NT2/D1 (cell line): Measurements from ENCODE around the gene IQSEC1.

Experiments used
- DNase-seq: peaks from one replicate; pipeline ENCODE4 v3.0.0-alpha.2; 2011; ENCODE audit warnings: low read depth, low spot score
- H3K27me3 ChIP-seq: 2 replicates; pipeline ENCODE4 v1.6.0; 2011; ENCODE audit warnings: mild to moderate bottlenecking; ENCODE audit not compliant: insufficient read length, insufficient read depth
- H3K36me3 ChIP-seq: 2 replicates; pipeline ENCODE4 v1.6.1; 2011; ENCODE audit warnings: mild to moderate bottlenecking, low read length, mixed read lengths; ENCODE audit not compliant: insufficient read depth, insufficient read length
- H3K4me1 ChIP-seq: 2 replicates; pipeline ENCODE4 v1.5.1; 2011; ENCODE audit not compliant: insufficient read depth, insufficient read length
- H3K4me3 ChIP-seq: 2 replicates; pipeline ENCODE4 v1.5.1; 2011; ENCODE audit warnings: low read depth; ENCODE audit not compliant: insufficient read length
- H3K9ac ChIP-seq: 2 replicates; pipeline ENCODE4 v1.6.0; 2011; ENCODE audit warnings: low read depth; ENCODE audit not compliant: insufficient read length
- H3K9me3 ChIP-seq: 2 replicates; pipeline ENCODE4 v1.5.1; 2011; ENCODE audit warnings: mild to moderate bottlenecking, low read length; ENCODE audit not compliant: insufficient read depth
- SUZ12 ChIP-seq: IDR thresholded peaks from 2 replicates; pipeline ENCODE4 v1.6.1; 2011; ENCODE audit not compliant: insufficient read length, insufficient read depth; ENCODE audit errors: extremely low read depth
- YY1 ChIP-seq: IDR thresholded peaks from 2 replicates; pipeline ENCODE4 v1.6.1; 2011; ENCODE audit not compliant: insufficient read length, insufficient read depth
- ZNF274 ChIP-seq: IDR thresholded peaks from 2 replicates; pipeline ENCODE4 v1.6.1; 2011; ENCODE audit warnings: mild to moderate bottlenecking, low read depth, low read length

The IQSEC1 gene

GRCh38 chr3:13064964-13065363, 8.3 kb downstream of the IQSEC1 start:
- TF ChIP-seq ZNF274: no peak
- no peak for TF ChIP-seq SUZ12
- no peak for TF ChIP-seq YY1
- no peaks in the 10 kb centered on the region for H3K36me3 ChIP-seq
- H3K27me3 ChIP-seq: peaks cover 5% of the 10 kb centered on the region
- H3K4me1 ChIP-seq: peaks cover 7% of the 10 kb centered on the region
- DNase-seq: no peak
- no peak overlapping the region for H3K9ac ChIP-seq
- H3K9me3 ChIP-seq: no peaks in the 10 kb centered on the region
- no peak overlapping the region for H3K4me3 ChIP-seq

DNA sequence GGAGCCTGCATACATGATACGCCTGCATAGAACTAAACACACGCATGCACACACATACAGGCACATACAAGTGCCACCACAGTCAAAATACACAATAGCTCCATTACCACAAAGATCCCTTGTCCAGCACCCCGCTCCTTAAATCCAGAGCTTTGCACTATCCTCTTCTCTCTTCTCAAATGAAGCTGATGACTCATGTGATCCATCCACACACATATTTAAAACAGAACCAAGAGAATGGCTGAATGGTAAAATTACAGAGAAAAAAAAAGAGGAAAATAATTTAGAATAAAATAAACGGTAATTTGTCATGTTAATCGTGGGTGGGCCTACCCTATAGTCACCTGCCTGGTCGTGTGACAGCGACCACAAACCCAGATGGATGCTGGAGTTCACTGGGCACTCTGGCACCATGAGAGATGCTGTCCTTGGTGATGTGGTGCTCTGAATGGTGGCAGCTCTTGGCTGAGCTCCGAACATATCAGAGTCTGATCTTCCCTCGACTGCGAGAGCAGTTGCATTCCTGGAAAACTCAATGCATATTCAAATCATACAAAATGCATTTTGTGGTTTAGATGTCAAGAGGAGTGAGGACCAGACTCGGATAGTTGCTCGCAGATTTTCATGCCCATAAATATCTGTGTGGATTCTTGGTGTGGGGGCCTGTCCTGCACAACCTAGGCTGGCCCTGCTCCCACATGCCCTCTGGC, 8.9 kb downstream of the IQSEC1 start:
- H3K9me3 ChIP-seq: no peaks in the 10 kb centered on the region
- H3K36me3 ChIP-seq: no peaks in the 10 kb centered on the region
- H3K9ac ChIP-seq: no peak overlapping the region
- no peak overlapping the region for H3K4me3 ChIP-seq
- TF ChIP-seq YY1 (no peak), ZNF274 (no peak), SUZ12 (no peak)
- peaks cover 4% of the 10 kb centered on the region for H3K27me3 ChIP-seq
- DNase-seq: no peak
- H3K4me1 ChIP-seq: peaks cover 8% of the 10 kb centered on the region

DNA sequence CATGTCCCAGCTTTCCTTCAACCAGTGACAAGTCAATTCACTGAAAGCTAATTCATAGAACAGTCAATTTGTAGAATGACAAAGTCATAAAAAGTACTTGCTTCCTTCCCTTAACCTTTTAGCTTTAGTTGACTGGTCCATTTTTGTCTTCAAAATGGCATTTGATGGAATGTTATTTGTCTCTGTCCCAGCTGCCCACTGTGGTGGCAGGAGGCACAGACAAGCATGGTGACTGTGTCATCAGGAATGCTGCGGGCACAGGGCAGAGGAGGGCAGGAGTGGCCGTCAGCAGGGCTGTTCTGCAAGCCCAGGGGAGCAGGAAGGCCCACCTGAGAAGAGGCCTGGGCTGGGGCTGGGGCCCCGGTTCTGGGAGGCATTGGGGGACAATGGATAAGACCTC, 10.0 kb downstream of the IQSEC1 start:
- peaks cover 15% of the 10 kb centered on the region for H3K4me1 ChIP-seq
- DNase-seq: no peak
- H3K27me3 ChIP-seq: peaks cover 3% of the 10 kb centered on the region
- H3K9ac ChIP-seq: no peak overlapping the region
- H3K9me3 ChIP-seq: no peaks in the 10 kb centered on the region
- no peaks in the 10 kb centered on the region for H3K36me3 ChIP-seq
- no peak overlapping the region for H3K4me3 ChIP-seq
- TF ChIP-seq SUZ12 (no peak), YY1 (no peak), ZNF274 (no peak)

DNA sequence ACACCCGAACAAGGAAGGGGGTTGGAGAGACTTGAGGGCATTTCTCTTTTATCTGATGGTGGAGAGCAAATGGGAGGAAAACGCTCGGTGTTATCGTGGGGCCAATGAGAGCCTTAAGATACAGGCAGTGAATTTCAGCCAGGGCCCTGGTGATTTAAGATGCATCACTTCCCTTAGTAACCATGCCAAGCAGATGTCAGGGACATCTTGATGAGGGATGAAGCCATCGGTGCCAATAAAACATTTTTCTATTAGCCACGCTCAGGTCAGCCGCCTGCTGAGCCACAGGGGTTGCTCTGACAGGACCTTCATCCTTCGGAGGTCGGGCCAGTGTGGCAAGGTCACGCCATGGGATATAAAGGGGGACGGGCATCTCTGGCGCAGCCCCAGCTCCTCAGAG, 10.6 kb downstream of the IQSEC1 start:
- no peak for DNase-seq
- H3K36me3 ChIP-seq: no peaks in the 10 kb centered on the region
- H3K27me3 ChIP-seq: peaks cover 3% of the 10 kb centered on the region
- H3K4me3 ChIP-seq: no peak overlapping the region
- peaks cover 16% of the 10 kb centered on the region for H3K4me1 ChIP-seq
- H3K9ac ChIP-seq: no peak overlapping the region
- H3K9me3 ChIP-seq: no peaks in the 10 kb centered on the region
- TF ChIP-seq YY1 (no peak), ZNF274 (no peak), SUZ12 (no peak)

DNA sequence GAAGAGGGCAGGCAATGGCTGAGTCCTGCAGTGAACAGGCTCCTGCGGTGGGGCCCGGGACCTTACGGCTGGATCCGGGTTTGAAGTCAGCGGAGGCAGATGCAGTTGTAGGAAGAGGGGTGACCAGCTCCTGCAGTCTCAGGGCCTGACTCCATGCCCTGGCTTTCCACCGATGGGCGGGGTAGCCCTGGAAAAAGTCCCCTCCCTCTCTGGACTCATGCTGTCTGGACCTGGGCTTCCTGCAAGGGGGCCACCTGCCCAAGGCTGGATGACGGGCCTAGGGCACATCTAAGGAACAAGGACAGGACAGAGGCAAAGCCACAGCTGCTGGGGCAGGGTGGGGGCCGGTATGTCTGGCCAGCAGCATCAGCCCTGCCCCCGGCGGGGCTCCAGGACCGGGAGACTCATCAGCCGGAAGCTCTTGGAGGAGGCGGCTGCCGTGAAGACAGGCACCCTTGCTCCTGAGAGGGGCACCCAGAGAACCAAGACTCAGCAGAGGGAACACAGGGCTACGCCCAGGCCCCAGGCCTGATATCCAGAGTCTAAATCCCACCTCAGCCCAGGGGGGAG, 12.8 kb downstream of the IQSEC1 start:
- H3K9ac ChIP-seq: no peak overlapping the region
- H3K4me3 ChIP-seq: no peak overlapping the region
- no peak for TF ChIP-seq SUZ12
- no peak for TF ChIP-seq YY1
- no peak for TF ChIP-seq ZNF274
- H3K9me3 ChIP-seq: no peaks in the 10 kb centered on the region
- DNase-seq: no peak
- peaks cover 3% of the 10 kb centered on the region for H3K27me3 ChIP-seq
- H3K36me3 ChIP-seq: no peaks in the 10 kb centered on the region
- peaks cover 28% of the 10 kb centered on the region for H3K4me1 ChIP-seq

DNA sequence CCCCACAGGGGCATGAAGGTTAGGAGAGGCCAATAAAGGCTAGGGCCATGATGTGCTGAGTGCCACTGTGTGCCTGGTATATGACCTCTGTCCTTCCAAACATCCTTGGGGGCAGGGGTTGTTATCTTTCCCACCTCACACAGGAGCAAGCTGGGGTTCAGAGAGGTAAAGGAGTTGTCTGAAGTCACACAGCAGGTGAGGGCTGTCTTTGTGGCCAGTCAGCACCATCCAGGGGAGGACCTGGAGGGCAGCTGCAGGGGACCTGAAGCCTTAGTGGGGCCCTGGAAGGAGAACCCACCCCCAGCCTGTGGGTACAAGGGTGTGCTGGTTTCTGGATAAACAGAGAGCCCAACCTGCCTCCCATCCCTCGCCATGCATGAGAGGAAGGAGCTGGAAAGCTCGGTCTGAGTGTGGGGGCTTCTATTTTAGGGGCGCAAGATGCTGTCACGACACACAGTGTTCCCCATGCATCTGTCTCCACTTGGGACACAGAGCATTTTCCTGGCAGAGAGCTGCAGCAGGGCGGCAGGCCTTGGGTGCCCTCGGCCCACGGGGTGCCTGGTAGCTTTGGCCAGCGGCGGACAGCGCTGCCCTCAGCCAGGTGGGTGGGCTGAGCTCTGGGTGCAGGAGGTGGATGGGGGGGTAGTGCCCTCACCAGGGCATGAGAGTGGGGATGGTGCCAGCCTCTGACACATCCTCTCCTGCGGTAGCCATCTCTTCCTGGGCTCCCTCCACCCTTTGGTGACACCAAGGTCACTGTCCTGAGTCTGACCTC, 14.7 kb downstream of the IQSEC1 start:
- peaks cover 28% of the 10 kb centered on the region for H3K4me1 ChIP-seq
- H3K27me3 ChIP-seq: peaks cover 3% of the 10 kb centered on the region
- no peaks in the 10 kb centered on the region for H3K36me3 ChIP-seq
- H3K9me3 ChIP-seq: no peaks in the 10 kb centered on the region
- H3K4me3 ChIP-seq: no peak overlapping the region
- DNase-seq: no peak
- no peak for TF ChIP-seq SUZ12
- no peak for TF ChIP-seq ZNF274
- TF ChIP-seq YY1: no peak
- H3K9ac ChIP-seq: no peak overlapping the region

DNA sequence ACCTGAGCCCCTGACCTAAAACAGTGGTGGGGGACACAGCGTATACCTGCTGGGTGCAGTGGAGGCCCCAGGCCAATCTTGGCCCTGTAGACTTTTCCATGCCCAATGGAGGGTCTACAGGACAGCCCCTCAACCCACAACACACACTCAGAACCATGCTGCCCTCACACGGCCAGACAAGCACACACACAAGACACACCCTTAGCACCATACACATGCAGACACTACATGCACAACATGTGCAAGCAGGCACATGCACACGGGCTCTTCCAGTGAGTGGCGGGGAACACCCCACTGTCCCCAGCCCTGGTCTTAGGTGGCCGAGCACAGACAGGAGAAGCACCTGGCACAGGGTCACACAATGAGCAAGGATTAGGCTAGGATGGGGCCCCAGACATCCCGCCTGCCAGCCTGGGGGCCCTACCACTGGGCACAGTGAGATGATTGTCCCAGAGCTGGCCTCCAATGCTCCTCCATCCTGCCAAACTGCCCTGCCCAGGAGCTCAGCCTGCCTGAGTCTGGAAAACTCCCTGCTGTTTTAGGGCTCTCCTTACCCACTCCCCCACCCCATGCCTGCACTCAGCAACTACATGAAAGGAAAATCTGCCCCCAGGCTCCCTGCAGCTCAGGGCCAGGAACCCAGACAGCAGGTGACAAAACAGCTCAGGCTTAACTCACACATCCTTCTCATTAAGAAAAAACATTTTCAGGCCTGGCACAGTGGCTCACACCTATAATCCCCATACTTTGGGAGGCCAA, 15.8 kb downstream of the IQSEC1 start:
- Histone ChIP-seq H3K36me3 (no peaks in the 10 kb centered on the region), H3K4me1 (peaks cover 28% of the 10 kb centered on the region), H3K27me3 (peaks cover 5% of the 10 kb centered on the region), H3K9me3 (no peaks in the 10 kb centered on the region), H3K9ac (no peak overlapping the region), H3K4me3 (no peak overlapping the region)
- TF ChIP-seq YY1 (no peak), SUZ12 (no peak), ZNF274 (no peak)
- DNase-seq: no peak
